ENCODE data around the gene CD164L2.

CD164L2 gene

GRCh38 chr1:27397110-27397509 lies 14.0 kb upstream of the CD164L2 start (continued):
- no peak for TF ChIP-seq CSRNP3 (CRISPR knock-in tag; IDR thresholded peaks at IDR 0.05)
- TF ChIP-seq OSR1 (CRISPR knock-in tag; IDR thresholded peaks at IDR 0.05), result no peak

- no peak for TF ChIP-seq ZFP3 (CRISPR knock-in tag; IDR thresholded peaks at IDR 0.05)
- no peak for TF ChIP-seq ZFP30 (CRISPR knock-in tag; IDR thresholded peaks at IDR 0.05)
- no peak for TF ChIP-seq ZNF8 (CRISPR knock-in tag; IDR thresholded peaks at IDR 0.05)
- no peak for TF ChIP-seq ZNF565 (CRISPR knock-in tag; conservative IDR thresholded peaks at IDR 0.05; ENCODE audit: low read depth)
- no peak for TF ChIP-seq SNAI2 (CRISPR knock-in tag; IDR thresholded peaks at IDR 0.05)
- TF ChIP-seq CSDC2 (CRISPR knock-in tag; IDR thresholded peaks at IDR 0.05), result no peak
- no peak for TF ChIP-seq POU6F1 (CRISPR knock-in tag; IDR thresholded peaks at IDR 0.05; ENCODE audit: borderline replicate concordance, low read depth)
- TF ChIP-seq ESRRG (CRISPR knock-in tag; IDR thresholded peaks at IDR 0.05), result no peak
- no peak for TF ChIP-seq ARNTL (CRISPR knock-in tag; IDR thresholded peaks at IDR 0.05; ENCODE audit: borderline replicate concordance, low read depth)
- TF ChIP-seq TOX (CRISPR knock-in tag; IDR thresholded peaks at IDR 0.05; ENCODE audit: borderline replicate concordance), result no peak
- no peak for TF ChIP-seq TCF4 (CRISPR knock-in tag; IDR thresholded peaks at IDR 0.05; ENCODE audit: borderline replicate concordance)
- no peak for TF ChIP-seq PPARA (CRISPR knock-in tag; IDR thresholded peaks at IDR 0.05; ENCODE audit: borderline replicate concordance)
- TF ChIP-seq ZC3H10 (CRISPR knock-in tag; IDR thresholded peaks at IDR 0.05), result no peak
- TF ChIP-seq ZNF70 (CRISPR knock-in tag; IDR thresholded peaks at IDR 0.05), result no peak
- TF ChIP-seq OSR1 (CRISPR knock-in tag; IDR thresholded peaks at IDR 0.05), result no peak
- peak; percentile 54 for ATAC-seq
These were observed 12.5 kb upstream of the CD164L2 start for GRCh38 chr1:27395441-27396195.

- ATAC-seq, result no peak
These were observed 11.8 kb upstream of the CD164L2 start for GRCh38 chr1:27394925-27395324.

More at GRCh38 chr1:27394925-27395324, 11.8 kb upstream of the CD164L2 start:
- TF ChIP-seq GLIS3 (CRISPR knock-in tag; IDR thresholded peaks at IDR 0.05) (no peak), CSDC2 (CRISPR knock-in tag; IDR thresholded peaks at IDR 0.05) (no peak), ZC3H10 (CRISPR knock-in tag; IDR thresholded peaks at IDR 0.05) (no peak), CSRNP3 (CRISPR knock-in tag; IDR thresholded peaks at IDR 0.05) (no peak), BACH2 (CRISPR knock-in tag; IDR thresholded peaks at IDR 0.05; ENCODE audit: borderline replicate concordance) (no peak), OSR1 (CRISPR knock-in tag; IDR thresholded peaks at IDR 0.05) (no peak), ARNTL (CRISPR knock-in tag; IDR thresholded peaks at IDR 0.05; ENCODE audit: borderline replicate concordance, low read depth) (no peak), PPARA (CRISPR knock-in tag; IDR thresholded peaks at IDR 0.05; ENCODE audit: borderline replicate concordance) (no peak), POU6F1 (CRISPR knock-in tag; IDR thresholded peaks at IDR 0.05; ENCODE audit: borderline replicate concordance, low read depth) (no peak), TSHZ2 (CRISPR knock-in tag; IDR thresholded peaks at IDR 0.05) (no peak), PATZ1 (CRISPR knock-in tag; IDR thresholded peaks at IDR 0.05; ENCODE audit: borderline replicate concordance) (no peak), RARB (CRISPR knock-in tag; IDR thresholded peaks at IDR 0.05) (no peak), SNAI2 (CRISPR knock-in tag; IDR thresholded peaks at IDR 0.05) (no peak), ZNF70 (CRISPR knock-in tag; IDR thresholded peaks at IDR 0.05) (no peak), TCF4 (CRISPR knock-in tag; IDR thresholded peaks at IDR 0.05; ENCODE audit: borderline replicate concordance) (no peak), ZNF565 (CRISPR knock-in tag; conservative IDR thresholded peaks at IDR 0.05; ENCODE audit: low read depth) (no peak), ZFP30 (CRISPR knock-in tag; IDR thresholded peaks at IDR 0.05) (no peak), ISL1 (CRISPR knock-in tag; IDR thresholded peaks at IDR 0.05) (no peak), ZNF8 (CRISPR knock-in tag; IDR thresholded peaks at IDR 0.05) (no peak), ESRRG (CRISPR knock-in tag; IDR thresholded peaks at IDR 0.05) (no peak)
